Measurements from ENCODE around the gene SEMA5A.
"Not testable (repeated sequence)": the region's sequence is repeated elsewhere in the genome, so short reads cannot be mapped to it uniquely, and the experiment has no call there.

The SEMA5A gene

DNA sequence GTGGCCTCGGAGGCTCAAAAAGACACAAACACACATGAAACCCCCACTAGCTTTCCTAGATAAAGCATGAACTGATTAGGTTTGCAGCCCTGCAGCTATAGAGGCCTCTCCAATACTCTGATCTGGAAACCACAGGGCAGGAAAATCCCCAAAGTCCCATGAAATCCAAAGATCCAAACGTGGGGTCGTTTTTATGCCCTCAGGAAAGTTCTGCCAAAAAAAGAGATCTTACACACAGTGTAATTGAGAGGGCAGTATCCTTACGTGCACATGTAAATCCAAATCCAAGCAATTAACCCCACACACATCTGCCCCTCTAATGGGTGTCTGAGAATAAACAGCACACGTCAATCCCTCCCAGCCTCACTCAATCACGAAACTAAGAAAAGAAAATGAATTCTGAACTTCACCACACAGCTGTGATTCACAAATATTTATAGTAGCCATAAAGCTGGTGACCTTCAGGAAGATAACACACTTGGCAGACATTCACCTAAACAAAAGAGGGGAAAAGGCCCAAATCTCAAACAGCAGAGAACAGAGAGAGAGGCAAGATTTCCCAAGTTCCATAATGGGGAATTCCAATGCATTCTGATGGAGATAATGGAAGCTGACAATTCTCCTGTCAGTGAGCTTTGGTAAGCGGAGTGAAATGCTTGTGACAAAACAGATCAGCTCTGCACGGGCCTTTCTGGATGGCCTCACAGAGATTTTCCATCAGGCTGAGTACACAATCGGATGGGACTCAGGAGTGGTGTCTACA lies 114.2 kb downstream of the SEMA5A start:
- DNase-seq: no peak

DNA sequence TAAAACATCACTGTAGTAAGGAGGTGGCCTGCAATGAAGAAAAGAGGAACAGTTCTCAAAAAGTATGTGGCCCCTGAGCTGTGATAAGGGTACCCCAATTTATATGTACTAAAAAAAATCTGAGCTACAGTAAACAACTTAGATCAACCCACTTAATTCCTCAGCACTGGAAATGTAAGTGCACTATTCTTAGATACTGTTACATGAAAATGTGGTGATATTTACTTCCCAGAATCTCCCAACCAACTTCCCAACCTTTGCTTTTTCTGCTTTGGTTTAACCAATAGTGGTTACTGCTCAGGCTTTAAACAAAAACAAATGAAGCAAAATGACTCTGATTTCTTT lies 114.8 kb downstream of the SEMA5A start:
- DNase-seq: no peak

DNA sequence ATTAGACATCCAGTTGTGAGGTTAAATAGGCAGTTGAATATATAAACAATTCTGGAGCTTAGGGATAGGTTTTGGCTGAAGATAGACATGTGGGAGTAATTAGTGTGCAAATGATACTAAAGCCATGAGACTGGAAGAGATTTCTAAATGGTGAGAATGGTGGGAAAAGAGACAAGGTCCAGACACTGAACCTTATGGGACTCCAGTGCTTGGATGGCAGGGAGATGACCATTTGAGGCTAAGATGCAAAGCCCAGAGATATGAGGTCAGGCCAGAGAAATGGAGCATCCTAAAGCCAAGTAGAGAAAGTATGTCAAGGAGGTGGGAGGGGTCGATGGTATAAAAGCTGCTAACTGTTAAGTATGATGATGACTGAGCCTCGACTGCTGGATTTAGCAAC lies 115.6 kb downstream of the SEMA5A start:
- no peak for DNase-seq

DNA sequence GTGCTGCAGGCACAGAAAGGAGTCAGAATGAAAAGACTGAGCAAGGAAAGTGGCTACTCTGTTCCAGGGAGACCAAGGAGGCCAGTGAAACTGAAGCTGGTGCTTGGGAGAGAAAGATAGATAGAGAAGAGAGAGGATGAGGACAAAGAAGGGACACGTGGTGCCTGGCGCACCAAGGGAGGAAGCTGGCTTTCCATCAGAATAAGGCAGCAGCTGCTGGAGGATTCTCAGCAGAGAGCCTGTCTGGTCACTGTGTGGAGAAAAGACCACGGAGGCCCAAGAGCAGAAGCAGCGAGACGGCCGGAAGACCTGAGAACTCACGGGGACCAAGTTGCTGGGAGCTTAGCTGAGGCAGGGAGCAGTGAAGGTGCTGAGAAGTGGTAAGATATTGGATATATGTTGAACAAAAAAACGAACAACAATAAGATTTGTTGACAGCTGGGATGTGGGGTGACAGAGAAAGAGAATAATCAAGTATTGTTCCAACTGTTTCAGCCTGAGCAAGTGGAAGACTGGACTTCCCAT lies 116.1 kb downstream of the SEMA5A start:
- no peak for DNase-seq

DNA sequence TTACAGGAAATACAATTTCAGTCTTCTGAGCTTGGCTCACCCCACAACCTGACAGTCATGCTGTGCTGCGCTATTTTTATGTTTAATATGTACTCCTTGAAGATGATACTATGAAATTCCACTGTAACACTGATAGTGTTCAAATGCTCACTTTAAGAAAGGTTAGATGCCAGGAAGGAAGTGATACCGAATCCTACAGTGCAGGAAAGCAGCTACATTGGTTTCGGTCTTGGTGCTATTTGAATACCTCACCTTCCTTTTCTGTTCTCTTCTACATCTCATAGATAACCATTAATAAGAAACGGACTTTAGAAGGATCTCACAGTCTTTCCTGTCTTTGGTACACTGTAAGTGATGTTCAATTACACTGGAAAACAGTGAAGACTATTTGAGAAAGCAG lies 117.6 kb downstream of the SEMA5A start:
- no peak for DNase-seq

DNA sequence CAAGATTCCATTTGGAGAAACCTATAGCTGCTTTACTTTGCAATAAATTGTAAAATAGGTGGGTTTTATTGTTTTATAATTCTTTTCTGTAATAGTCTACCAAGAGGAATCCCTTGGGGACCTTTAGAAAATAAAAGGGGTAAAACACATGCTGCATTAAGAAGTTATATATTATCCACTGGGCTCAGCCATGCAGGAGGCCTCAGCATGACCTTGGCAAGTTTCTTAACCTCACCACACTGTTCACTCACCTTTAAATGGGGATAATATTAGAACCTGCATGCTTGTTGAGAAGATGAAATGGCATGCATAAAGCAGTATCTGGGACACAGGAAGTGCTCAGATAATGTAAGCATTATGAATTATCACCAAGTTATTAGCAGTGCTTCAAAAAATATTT lies 120.2 kb downstream of the SEMA5A start:
- DNase-seq: no peak

DNA sequence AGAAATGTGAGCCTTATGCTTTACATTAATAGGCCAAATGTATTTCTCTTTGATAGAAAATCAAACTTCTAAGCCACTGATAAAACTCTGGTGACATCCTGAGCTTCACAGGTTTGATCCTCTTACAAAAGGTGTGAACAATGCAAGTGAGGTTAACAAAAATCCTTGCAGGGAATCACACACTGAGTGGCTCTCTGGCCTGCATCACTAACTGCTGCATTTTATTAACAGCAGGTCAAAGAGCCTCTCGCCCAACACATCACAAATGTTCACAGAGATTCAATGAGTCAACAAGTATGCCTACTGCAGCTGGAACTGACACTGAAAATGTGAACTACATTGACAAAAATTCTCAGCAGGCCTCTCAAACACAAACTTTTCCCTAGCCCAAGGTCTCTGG lies 122.3 kb downstream of the SEMA5A start:
- no peak for DNase-seq

DNA sequence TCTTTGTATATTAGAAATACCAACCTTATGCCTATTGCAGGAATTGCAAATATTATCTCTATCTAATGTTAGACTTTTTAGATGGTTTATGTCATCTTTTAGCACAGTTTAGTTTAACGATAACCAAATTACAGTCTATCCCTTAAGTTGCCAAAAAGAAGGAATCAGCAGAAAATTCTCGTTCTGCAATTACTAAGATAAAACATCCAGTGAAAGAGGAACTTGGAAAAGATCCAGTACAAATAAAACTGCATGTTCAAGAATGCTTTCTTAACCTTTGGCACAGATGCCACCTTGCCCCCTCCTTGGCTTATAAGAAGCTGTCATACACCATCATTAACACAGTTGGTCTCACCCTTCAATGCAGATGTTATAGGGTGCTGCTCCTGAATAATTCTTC lies 124.0 kb downstream of the SEMA5A start:
- DNase-seq: no peak

DNA sequence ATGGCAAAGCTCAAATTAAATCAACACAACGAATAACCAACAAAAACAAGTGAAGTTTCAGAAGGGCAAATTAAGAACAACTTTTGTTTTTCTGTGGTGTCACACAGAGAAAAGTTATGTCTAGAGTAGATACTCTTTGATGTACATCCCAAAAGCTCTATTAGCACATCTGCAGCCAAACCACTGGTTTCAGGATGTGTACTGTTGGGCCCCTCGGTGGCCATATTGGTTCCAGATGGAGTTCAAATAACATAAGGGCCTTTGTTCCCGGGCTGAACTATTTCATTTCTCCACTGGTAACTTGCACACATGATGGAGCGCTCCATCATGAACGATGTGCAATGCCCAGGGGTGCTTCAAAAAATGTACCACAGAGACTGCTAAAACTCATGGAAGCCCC lies 126.1 kb downstream of the SEMA5A start:
- DNase-seq: no peak

DNA sequence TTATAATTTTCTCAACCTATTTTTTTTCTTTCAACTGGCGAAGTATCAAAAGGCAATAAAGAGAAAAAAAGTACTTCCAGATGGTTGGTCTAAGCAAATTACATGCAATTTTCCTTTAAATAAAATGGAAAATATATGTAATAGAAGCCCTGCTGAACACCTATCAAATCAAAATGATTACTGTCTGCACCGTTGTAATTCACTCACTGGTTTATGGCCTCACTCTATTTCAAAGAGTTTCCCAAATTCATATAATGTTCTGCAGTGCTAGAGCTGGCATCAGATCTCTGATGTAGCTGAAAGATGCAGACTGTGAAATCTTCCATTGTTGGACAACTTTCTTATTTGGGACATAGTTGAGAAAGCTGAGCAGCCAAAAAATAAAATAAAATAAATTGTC lies 130.3 kb downstream of the SEMA5A start:
- no peak for DNase-seq

DNA sequence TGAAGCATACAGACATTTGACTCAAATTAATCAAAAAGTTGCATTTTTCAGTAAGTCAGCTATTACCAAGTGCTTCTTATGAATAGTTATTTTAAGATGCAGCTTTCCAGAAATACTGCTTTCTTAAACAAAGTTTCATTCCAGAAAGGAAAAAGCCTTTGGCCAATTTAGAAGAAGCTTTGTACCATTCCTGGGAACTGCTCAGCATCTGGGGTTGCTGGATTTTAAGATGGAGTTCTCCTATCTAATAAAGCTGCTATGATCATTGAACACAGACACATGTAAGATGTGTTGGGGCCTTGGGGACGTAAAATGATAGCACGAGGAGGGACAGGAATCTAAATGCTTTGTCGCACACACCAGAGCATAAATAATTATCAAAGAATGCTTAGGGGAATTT lies 130.8 kb downstream of the SEMA5A start:
- no peak for DNase-seq

DNA sequence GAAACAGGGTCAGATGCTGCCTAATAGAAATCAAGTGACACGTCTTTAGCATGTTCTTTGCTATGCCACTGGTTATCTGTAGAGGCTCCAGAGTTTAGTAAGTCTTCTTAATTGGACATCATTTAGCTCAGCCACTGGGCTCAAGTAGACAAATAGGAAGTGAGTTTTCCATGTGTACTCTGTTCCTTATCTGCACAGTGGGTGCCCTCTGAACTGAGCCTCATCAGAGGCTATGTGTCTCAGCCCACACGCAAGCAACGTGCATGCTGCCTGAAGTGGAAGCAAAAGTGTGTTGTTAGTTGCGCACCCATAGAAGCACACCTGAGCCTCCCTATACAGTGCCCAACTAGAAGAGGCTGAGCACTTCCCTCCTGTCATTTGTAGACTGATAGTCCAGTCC lies 134.7 kb downstream of the SEMA5A start:
- no peak for DNase-seq

DNA sequence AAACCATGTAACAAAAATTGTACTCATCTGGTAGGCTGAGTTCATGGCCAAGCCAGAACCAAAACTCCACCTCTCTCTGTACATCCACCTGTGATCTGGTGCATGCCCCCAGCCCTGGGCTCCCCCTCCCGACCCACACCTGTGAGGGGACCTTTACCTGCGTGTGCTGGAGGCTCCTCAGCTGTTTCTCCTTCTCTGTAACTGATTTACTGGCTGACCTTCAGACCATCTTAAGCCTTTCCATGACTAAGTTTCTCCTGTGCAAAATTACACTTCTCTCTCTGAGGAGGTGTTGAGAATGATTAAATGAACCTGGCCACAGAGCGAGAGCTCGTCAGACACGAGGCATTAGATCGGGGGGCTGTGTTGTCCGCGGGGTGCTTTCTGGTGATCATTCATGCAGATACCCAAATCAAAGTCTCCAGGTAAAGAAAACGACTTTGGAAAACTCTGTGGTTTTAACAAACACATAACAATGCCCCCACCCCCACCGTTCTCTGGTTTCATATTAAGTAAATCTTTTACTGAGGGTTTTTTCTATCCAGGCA lies 136.4 kb downstream of the SEMA5A start:
- no peak for DNase-seq

DNA sequence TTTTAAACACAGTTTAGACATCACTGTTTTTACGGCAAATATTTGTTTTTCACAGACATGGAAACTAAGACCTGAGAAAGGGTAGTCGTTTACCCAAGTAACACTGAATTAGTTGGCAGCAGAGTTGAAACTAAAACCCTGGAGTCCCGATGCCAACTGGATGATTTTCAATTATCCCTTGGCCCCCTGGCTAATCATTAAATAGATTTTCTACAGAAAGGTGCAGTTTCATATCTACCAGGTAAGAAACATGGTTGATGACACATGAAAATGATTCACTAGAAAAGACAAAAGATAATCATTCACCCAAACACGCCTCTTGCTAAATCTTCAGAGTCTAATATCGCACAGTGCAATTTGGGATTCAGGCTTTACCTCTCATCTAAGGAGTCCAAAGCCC lies 136.9 kb downstream of the SEMA5A start:
- DNase-seq: no peak

DNA sequence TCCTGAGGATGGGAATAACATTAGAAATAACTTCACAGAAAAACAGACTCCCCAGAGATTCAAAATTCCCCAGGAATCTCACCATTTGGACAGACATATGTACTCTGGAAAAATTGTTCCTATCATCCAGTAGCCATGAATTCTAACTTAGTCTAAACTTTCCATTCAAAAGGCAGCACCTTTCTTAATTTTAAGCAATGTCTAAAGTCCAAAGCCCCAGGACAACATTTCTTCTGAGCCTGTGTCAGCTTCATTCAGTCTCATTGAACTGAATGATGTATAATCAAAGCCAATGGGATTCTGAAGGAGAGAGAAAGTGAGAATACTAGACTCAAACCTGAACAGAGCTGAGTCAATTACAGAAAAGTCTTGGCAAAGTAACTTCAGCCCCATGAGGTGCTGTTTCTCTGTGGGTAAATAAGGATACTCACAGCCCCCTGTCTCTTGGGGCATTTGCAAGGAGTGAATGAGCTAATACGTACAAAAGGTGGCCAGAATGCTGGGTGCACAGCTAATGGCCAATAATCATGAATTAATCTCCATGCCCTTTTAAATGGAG lies 140.6 kb downstream of the SEMA5A start:
- DNase-seq: no peak

DNA sequence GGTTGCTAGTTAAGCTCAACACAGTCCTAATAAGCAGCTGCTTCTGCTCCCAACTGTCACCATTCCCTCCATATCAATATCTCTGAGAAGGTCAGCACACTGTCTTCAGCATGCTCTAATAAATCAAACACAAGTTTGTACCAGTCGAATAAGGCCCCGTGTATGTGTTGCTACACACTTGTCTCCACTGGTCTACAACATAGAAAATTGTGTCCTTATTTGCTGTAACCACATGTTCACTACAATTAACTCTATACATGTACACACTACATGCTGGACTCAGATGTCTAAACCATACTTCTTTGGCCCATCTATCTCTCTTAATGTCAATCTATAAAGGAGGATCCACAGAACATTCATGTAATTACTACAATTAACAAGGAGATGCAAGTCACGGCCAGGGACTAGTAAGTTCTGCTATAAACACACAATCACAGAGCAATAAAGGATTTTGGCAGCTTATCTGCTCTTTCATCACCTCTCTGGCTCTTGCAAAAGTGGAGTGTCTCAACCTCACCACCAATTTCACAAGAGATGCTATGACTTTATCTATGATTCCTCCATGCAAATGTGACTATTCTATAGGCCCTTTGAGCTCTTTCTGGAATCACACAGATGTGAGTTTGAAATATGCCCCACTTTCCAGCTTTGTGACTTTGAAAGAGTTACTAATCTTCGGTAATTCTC lies 143.9 kb downstream of the SEMA5A start:
- DNase-seq: no peak

DNA sequence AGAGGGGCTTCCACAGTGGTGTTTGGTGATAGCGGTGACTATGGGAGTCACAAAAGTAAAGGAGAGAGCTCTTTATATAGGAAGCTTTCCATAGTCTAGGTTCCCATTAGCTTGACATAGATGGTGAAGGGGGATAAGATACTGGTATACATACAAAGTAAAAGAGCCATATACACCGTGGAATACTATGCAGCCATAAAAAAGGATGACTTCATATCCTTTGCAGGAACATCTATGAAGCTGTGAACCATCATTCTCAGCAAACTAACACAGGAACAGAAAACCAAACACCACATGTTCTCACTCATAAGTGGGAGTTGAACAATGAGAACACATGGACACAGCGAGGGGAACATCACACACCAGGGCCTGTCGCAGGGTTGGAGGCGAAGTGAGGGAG lies 146.1 kb downstream of the SEMA5A start:
- DNase-seq: not testable (repeated sequence)

DNA sequence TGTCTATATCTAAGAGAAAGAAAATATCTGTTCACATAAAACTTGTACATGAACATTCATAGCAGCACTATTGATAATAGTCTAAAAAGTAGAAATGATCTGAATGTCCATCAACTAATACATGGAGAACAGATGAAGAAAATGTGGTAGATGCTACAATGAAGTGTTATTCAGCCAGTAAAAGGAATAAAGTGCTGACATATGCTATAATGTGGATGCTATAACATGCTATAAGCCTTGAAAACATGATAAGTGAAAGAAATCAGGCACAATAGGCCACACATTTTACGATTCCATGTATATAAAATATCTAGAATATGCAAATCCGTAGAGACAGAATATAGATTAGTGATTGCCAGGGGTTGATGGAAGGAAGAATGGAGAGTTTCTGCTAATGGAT lies 146.8 kb downstream of the SEMA5A start:
- no peak for DNase-seq

DNA sequence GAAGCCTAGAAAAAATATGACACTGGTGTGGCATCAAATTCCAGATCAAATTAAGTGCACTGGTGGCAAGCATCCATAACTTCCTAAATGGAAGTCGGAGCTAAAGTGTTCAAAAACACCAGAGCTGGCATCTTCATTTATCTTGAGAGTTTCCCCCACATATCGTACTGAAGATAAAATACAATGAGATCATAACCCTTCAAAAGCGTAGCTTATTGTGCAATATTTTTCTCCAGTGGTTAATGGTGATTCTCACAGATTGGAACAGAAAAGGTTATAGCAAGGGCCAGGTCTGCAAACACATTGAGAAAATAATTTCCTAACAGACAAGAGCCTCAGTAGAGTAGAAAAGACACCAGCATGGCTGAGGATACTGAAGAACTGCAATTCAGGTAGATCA lies 147.6 kb downstream of the SEMA5A start:
- DNase-seq: no peak

DNA sequence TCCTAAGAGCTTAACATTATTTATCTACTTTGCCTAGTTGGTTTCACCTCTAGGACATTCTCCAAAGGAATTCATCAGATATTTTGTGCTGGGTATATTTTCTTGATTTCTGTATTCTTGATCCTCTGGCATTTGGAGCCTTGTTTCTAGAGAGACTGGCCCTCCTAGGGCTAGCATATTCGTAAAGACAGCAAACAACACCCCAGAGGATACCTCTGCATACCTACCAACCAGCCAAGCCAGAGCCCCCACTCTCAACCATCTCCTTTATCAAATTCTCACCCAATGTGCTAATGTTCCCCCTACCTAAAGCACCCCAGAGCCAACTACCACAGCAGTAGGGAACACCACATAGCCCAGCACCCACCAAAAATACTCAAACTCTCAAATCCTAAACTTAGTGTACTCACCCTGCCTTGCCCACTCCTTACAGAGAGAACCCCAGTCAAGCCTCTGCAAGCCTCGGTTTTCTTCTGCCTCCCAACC lies 149.5 kb downstream of the SEMA5A start:
- no peak for DNase-seq

DNA sequence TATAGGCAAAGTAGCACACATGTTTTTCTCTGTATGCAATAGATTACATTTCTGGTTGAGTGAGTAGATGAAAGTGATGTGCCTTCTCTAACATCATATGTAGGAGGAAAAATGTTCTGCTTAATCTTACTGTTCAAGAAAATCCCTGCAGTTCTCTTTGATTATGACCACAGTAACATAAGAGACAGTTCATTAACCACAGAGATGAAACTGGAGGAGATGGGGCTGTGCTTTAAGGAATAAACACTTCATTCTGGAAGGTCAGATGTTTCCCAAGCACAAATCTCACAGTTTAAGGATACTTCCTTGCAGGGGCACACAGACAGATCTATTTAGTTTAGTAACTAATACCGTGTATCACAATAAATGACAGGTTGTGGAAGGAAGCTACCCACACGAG lies 150.2 kb downstream of the SEMA5A start:
- no peak for DNase-seq

DNA sequence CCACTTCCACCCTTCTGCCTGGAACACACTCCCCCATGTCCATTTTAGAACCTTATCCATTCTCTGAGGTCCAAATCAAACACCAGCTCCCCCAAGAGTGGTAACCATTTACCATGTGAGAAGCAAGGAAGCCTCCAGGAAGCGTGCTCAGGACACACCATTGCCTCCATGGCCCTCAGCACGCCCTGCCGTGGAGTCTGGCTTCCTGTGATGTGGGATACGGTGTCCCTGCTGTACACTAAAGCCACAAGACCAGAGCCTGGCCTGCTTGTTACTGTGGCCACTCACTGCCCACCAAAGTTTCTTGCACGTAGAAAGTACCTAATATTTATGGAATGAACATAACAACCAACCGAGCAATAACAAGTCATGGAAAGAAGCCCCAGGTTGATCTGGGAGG lies 151.7 kb downstream of the SEMA5A start:
- no peak for DNase-seq

DNA sequence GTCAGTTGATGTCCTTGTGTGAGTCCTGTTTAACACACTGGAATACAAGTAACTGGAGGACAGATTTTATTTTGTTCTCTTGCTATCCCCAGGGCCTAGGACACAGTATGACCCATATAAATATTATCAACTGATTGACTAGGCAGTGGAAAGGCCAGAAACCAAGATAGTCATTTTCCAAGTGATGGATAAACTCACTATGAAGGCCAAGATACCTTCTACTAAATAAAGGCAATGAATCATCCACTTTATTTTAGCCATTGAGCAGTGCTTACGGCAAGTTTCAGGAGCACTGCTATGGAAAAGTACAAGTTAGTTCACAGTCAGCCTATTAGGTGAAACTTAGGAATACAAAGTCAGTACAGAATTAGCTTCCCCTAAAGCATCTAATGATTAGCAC lies 153.2 kb downstream of the SEMA5A start:
- DNase-seq: no peak

DNA sequence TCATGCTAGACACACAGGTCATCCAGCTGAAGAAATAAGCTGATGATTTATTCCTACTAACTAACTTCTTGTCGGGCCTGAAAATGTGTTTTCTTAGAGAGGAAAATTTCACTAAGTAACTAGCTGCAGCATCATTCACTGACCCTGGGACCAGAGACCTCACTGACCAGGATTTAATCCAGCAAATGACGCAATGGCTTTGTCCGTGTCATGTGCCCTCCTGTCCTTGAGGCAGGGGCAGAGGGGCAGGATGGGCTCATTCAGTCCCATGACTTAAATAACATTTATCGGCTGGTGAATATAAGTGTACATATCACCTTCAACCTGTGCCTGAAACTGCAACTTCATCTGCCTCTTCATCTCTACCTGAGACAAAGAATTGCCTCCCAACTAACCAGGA lies 154.8 kb downstream of the SEMA5A start:
- no peak for DNase-seq

Measured in activated naive CD4-positive, alpha-beta T cell (primary cell).